Calu3 (cell line): ENCODE data around the gene MAP3K21. TPM values are rescaled to one million over a fixed set of nuclear protein-coding genes. Genes with fewer than 3 reads are reported as not detected.
A peak's percentile ranks its signal among the peaks of the same experiment; 100 is the strongest.

Experiments
- BruUV-seq: library from RNA; stranded (reverse); fragments of 400-500 nt; replicated peaks from 2 replicates; lab custom pipeline; 2021; lab: Mats Ljungman, UMichigan
- CTCF ChIA-PET: fragments of 300-600 bp; sonication (Branson Sonifier 250); formaldehyde crosslinking; loops from one replicate; lab custom pipeline; 2022; ENCODE audit warnings: antibody characterized with exemption; lab: Charles Lee
- DNase-seq: peaks from one replicate; pipeline ENCODE4 v3.0.0; 2022
- H3K27ac Mint-ChIP-seq: one replicate; pipeline ENCODE4 v1.8.0; 2022; ENCODE audit warnings: mixed read lengths; ENCODE audit not compliant: unreplicated experiment
- H3K27me3 Mint-ChIP-seq: one replicate; pipeline ENCODE4 v1.8.0; 2022; ENCODE audit warnings: mixed read lengths; ENCODE audit not compliant: unreplicated experiment
- H3K36me3 Mint-ChIP-seq: one replicate; pipeline ENCODE4 v1.8.0; 2022; ENCODE audit warnings: mild to moderate bottlenecking, moderate library complexity, mixed read lengths; ENCODE audit not compliant: insufficient read depth, unreplicated experiment
- H3K4me1 Mint-ChIP-seq: one replicate; pipeline ENCODE4 v1.8.0; 2022; ENCODE audit warnings: mild to moderate bottlenecking, low read depth, mixed read lengths; ENCODE audit not compliant: unreplicated experiment
- H3K4me3 Mint-ChIP-seq: one replicate; pipeline ENCODE4 v1.8.0; 2022; ENCODE audit warnings: mild to moderate bottlenecking, low read depth, moderate library complexity, mixed read lengths; ENCODE audit not compliant: unreplicated experiment
- H3K9me3 Mint-ChIP-seq: one replicate; pipeline ENCODE4 v1.8.0; 2022; ENCODE audit warnings: low read depth, mixed read lengths; ENCODE audit not compliant: unreplicated experiment
- intact Hi-C: fragments of 100-400 bp; cut with micrococcal nuclease; formaldehyde crosslinking; loops from one replicate; pipeline ENCODE4 v1.10.0; 2022; ENCODE audit not compliant: unreplicated experiment
- total RNA-seq: library from RNA; stranded (reverse); gene quantifications from 2 replicates; pipeline ENCODE4 v1.2.3, GENCODE V29; 2022
- TF ChIP-seq, protein P1 (sequence below): fragments of 200-600 bp; IDR thresholded peaks from one replicate; pipeline ENCODE4 v1.8.0; 2022; ENCODE audit warnings: antibody characterized with exemption; ENCODE audit not compliant: unreplicated experiment

Gene MAP3K21
- total RNA-seq, 1 experiment from 2014 or later, result 33.6 TPM

DNA sequence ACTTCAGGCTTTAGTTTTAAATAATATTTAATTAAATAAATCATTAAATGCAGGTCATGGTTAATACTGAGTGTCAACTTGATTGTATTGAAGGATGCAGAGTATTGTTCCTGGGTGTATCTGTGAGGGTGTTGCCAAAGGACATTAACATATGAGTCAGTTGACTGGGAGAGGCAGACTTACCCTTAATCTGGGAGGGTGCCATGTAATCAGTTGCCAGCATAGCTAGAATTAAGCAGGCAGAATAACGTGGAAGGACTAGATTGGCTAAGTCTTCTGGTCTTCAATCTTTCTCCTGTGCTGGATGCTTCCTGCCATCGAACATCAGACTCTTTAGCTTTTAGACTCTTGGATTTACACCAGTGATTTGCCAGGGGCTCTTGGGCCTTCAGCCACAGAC lies 85.3 kb downstream of the MAP3K21 start:
- CTCF ChIA-PET, result no interaction called here
- Mint-ChIP-seq H3K4me1 (no peaks in the 10 kb centered on the region), H3K27ac (no peak overlapping the region), H3K36me3 (no peaks in the 10 kb centered on the region), H3K9me3 (no peaks in the 10 kb centered on the region), H3K4me3 (no peak overlapping the region), H3K27me3 (no peaks in the 10 kb centered on the region)
- no peak for DNase-seq
- BruUV-seq, result no TSS peak
- TF ChIP-seq, protein P1, sequence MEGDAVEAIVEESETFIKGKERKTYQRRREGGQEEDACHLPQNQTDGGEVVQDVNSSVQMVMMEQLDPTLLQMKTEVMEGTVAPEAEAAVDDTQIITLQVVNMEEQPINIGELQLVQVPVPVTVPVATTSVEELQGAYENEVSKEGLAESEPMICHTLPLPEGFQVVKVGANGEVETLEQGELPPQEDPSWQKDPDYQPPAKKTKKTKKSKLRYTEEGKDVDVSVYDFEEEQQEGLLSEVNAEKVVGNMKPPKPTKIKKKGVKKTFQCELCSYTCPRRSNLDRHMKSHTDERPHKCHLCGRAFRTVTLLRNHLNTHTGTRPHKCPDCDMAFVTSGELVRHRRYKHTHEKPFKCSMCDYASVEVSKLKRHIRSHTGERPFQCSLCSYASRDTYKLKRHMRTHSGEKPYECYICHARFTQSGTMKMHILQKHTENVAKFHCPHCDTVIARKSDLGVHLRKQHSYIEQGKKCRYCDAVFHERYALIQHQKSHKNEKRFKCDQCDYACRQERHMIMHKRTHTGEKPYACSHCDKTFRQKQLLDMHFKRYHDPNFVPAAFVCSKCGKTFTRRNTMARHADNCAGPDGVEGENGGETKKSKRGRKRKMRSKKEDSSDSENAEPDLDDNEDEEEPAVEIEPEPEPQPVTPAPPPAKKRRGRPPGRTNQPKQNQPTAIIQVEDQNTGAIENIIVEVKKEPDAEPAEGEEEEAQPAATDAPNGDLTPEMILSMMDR, result no peak
- intact Hi-C loops, result no loop called here

DNA sequence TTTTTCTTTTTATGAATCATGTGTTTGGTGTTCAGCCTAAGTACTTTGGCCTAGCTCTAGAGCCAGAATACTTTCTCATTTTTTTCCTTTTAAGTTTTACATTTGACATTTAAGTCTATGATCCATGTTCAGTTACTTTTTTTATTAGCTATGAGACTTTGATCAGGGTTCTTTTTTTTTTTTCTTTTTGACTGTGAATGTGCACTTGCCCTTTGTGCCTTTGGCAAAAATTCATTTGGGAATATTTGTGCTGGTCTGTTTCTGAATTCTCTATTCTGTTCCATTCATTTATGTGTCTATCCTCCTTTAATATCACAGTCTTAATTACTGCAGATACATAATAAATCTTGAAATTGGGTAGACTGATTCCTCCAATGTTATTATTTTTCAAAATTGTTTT lies 93.8 kb downstream of the MAP3K21 start:
- no peak overlapping the region for H3K27ac Mint-ChIP-seq
- H3K4me1 Mint-ChIP-seq, result peaks cover 8% of the 10 kb centered on the region
- BruUV-seq, result no TSS peak
- CTCF ChIA-PET, result no interaction called here
- no peak overlapping the region for H3K4me3 Mint-ChIP-seq
- H3K9me3 Mint-ChIP-seq, result peaks cover 3% of the 10 kb centered on the region
- no peak for DNase-seq
- no peaks in the 10 kb centered on the region for H3K27me3 Mint-ChIP-seq
- intact Hi-C loops, result no loop called here
- TF ChIP-seq, protein P1, result no peak
- no peaks in the 10 kb centered on the region for H3K36me3 Mint-ChIP-seq

GRCh38 chr1:233424779-233425178 lies 97.3 kb downstream of the MAP3K21 start:
- Mint-ChIP-seq H3K36me3 (no peaks in the 10 kb centered on the region), H3K4me3 (no peak overlapping the region), H3K4me1 (peaks cover 8% of the 10 kb centered on the region), H3K27me3 (no peaks in the 10 kb centered on the region), H3K9me3 (peaks cover 3% of the 10 kb centered on the region), H3K27ac (no peak overlapping the region)
- intact Hi-C loops, result loop anchor here (1.0 kb wide), 1 partner anchor 29 kb away; no protein-coding TSS in a partner anchor
- CTCF ChIA-PET, result interaction anchor here (0.5 kb wide), 1 partner anchor 479 kb away, joined by 4 read pairs; no protein-coding TSS in a partner anchor
- no TSS peak for BruUV-seq
- TF ChIP-seq, protein P1, result peak; percentile 22
- DNase-seq, result no peak

DNA sequence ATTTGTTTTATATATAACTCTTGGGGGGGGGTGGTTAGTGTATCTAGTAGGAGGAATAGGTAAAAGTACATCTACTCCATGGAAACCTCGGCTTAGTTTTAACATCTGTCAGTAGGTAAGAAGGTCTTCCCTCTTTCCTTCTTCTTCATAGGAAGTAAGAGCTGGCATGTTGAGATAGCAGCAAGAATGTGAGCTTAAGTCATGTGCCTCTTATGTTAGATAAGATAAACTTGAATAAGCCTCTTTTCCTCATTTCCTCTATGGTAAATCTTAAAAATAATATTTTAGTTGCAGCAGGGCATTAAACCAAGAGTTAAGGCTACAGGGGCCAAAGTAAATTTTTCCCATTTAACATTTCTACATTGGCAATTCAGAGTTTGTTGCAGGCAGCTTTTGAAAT lies 100.4 kb downstream of the MAP3K21 start:
- H3K27me3 Mint-ChIP-seq, result no peaks in the 10 kb centered on the region
- no peak overlapping the region for H3K27ac Mint-ChIP-seq
- TF ChIP-seq, protein P1, result no peak
- H3K4me3 Mint-ChIP-seq, result no peak overlapping the region
- CTCF ChIA-PET, result interaction anchor here (0.7 kb wide), 1 partner anchor 332 kb away, joined by 5 read pairs; no protein-coding TSS in a partner anchor
- intact Hi-C loops, result no loop called here
- peaks cover 8% of the 10 kb centered on the region for H3K4me1 Mint-ChIP-seq
- DNase-seq, result no peak
- H3K9me3 Mint-ChIP-seq, result peaks cover under 1% of the 10 kb centered on the region
- no peaks in the 10 kb centered on the region for H3K36me3 Mint-ChIP-seq
- no TSS peak for BruUV-seq
